Activated T-cell treated with anti-CD3 and anti-CD28 coated beads, Interleukin-2, amount 50 U/mL, for 4 hours (primary cell): ENCODE data around the gene SLC39A7. TPM values are rescaled to one million over a fixed set of nuclear protein-coding genes. Genes with fewer than 3 reads are reported as not detected.
A peak's percentile ranks its signal among the peaks of the same experiment; 100 is the strongest.

Experiments
- ATAC-seq, 2 donors: fragments of 200-7000 bp; cut with Tn5 transposase; one replicate each; pipeline ENCODE4 v1.10.0; 2021
- DNase-seq: peaks from one replicate; pipeline ENCODE4 v3.0.0-alpha.2; 2020
- H3K27me3 Mint-ChIP-seq: one replicate; pipeline ENCODE4 v1.8.0; 2021; ENCODE audit warnings: low read depth, mixed read lengths
- H3K36me3 Mint-ChIP-seq: one replicate; pipeline ENCODE4 v1.8.0; 2022; ENCODE audit warnings: mixed read lengths; ENCODE audit not compliant: insufficient read depth
- H3K4me1 Mint-ChIP-seq: one replicate; pipeline ENCODE4 v1.8.0; 2021; ENCODE audit warnings: low read depth, mixed read lengths
- H3K4me3 Mint-ChIP-seq: one replicate; pipeline ENCODE4 v1.8.0; 2021; ENCODE audit warnings: mild to moderate bottlenecking, moderate library complexity, mixed read lengths
- H3K9me3 Mint-ChIP-seq: one replicate; pipeline ENCODE4 v1.8.0; 2021; ENCODE audit warnings: mixed read lengths
- total RNA-seq, 3 donors: library from RNA; stranded (reverse); gene quantifications; one replicate each; pipeline ENCODE4 v1.2.1, GENCODE V29; 2021

Gene SLC39A7
- total RNA-seq, 3 donors from 2014 or later = 68.7 to 78.3 (median 72.1) TPM

DNA sequence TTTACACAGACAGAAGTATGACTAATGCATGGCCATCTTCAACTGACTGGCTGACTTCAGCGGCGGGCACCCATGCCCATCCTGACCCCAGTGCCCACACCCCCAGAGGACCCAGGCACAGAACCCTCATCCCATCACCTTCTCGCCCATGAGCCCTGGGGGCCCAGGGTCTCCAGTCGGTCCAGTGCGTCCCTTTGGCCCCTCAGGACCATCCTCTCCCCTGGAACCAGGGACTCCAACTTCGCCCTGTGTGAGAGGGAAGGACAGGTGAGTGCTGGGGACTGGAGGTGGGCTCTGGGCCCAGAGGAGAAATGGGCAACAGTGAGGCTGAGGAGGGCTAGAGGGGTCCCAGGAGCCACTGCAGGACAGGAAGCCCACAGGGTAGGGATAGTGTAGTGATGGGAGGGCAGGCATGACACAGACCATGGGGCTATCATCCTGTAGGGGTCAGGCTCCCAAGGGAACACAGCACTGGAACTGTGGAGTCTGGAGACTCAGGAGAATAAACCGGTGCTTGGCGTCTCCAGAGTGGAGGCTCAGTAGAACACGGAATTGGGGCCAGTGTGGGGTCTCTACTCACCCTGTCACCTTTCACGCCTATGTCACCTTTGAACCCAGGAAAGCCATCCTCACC lies 25.1 kb upstream of the SLC39A7 start:
- no peak for ATAC-seq

DNA sequence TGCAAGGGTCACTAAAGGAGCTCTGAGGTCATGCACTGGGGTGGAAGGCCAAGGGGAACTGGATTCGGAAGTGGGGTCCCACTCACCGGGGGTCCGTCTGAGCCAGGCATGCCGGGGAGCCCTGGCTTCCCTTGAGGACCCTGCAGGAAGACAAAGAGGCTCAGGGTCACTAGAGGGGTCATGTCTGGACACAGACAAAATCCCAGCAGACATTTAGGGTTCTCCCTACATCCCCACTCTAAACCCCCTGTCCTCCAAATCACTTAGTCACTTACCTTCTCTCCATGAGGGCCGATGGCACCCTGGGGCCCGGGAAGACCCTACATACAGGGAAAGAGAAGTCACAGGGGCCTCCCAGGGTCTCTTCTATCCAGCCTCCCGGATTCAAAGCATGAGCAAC lies 23.8 kb upstream of the SLC39A7 start:
- H3K4me1 Mint-ChIP-seq = no peaks in the 10 kb centered on the region
- DNase-seq (no peak), ATAC-seq (no peak)
- H3K27me3 Mint-ChIP-seq = peaks cover 10% of the 10 kb centered on the region
- no peaks in the 10 kb centered on the region for H3K36me3 Mint-ChIP-seq
- H3K9me3 Mint-ChIP-seq = no peaks in the 10 kb centered on the region
- H3K4me3 Mint-ChIP-seq = no peak overlapping the region

More for the DNA sequence above, 25.1 kb upstream of the SLC39A7 start:
- Mint-ChIP-seq H3K36me3 (no peaks in the 10 kb centered on the region), H3K4me3 (no peak overlapping the region), H3K9me3 (no peaks in the 10 kb centered on the region), H3K27me3 (peaks cover 11% of the 10 kb centered on the region), H3K4me1 (no peaks in the 10 kb centered on the region)
- no peak for DNase-seq

DNA sequence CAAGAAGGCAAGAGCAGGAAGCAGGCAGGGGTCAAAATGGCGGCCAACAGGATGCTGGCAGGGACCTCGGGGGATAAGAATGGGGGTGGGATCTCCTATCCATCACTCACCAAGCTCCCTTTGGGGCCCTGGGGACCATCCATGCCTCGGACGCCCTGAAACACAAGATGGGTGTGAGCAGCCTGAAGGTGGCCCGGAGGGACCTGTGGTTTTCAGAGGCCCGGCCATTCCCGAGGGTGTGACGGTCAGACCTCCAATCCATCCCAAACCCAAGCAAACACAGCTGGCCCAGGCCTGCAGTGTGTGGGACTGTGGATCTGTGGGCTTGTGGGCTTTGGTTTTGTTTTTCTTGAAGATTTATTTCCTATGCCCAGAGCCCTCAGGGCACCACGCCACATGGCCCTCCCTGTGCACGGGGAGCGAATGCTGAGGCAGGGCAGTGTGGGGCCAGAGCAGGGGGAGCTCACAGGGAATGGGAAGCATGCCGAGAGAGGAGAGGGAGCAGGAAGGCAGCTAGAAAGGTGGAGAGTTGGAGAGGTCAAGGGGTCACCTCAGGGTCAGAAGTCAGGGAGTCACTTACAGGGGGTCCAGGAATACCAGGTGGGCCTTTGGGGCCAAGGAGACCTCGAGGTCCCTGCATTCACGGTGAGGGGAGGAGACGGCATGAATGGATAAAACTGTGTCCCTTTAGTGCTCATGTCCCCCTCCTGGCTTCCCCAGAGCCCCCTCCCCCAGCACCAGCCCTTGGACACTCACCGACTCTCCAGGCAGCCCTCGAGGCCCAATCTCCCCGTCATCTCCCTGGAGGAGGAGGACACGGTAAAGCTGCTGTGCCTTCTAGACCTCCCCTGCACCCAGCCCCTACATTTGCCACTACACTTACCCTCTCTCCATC lies 22.9 kb upstream of the SLC39A7 start:
- peaks cover 3% of the 10 kb centered on the region for H3K9me3 Mint-ChIP-seq
- peaks cover 10% of the 10 kb centered on the region for H3K27me3 Mint-ChIP-seq
- no peak for ATAC-seq
- no peak for DNase-seq
- H3K4me3 Mint-ChIP-seq = no peak overlapping the region
- H3K36me3 Mint-ChIP-seq = peaks cover 3% of the 10 kb centered on the region
- peaks cover 3% of the 10 kb centered on the region for H3K4me1 Mint-ChIP-seq

DNA sequence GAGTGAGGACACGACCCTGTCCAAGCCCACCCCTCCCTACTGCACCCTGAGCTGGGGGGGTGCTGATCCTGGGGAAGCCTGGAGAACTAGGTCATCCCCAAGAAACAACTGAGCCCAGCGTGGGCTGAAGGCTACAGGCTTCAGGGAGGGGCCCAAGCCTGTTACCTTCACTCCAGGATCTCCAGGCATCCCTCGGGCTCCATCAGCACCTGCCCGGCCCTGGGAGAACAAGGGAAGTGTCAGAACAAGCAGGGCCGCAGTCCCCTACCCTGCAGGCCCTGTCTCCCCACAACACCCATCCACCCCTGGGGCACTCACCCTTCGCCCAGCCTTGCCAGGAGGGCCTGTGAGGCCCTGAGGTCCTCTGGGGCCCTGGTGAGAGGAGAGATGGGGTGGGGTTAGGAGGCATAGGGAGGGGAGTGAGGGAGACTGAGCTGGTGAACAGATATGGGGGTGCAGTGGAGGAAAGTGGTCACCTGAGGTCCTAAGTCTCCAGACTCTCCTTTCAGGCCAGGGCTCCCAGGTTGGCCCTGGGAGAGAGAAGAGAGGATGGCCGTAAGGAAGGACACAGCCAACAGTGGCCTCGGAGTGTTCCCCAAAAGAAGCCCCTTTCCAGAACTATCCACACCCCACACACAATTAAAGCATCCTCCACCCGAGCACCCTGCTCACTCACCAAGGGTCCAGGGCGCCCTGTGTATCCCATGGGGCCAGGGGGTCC lies 21.8 kb upstream of the SLC39A7 start:
- Mint-ChIP-seq H3K36me3 (peaks cover 13% of the 10 kb centered on the region), H3K4me1 (peaks cover 14% of the 10 kb centered on the region), H3K4me3 (no peak overlapping the region), H3K9me3 (peaks cover 14% of the 10 kb centered on the region), H3K27me3 (peaks cover 7% of the 10 kb centered on the region)
- ATAC-seq (no peak), DNase-seq (no peak)

DNA sequence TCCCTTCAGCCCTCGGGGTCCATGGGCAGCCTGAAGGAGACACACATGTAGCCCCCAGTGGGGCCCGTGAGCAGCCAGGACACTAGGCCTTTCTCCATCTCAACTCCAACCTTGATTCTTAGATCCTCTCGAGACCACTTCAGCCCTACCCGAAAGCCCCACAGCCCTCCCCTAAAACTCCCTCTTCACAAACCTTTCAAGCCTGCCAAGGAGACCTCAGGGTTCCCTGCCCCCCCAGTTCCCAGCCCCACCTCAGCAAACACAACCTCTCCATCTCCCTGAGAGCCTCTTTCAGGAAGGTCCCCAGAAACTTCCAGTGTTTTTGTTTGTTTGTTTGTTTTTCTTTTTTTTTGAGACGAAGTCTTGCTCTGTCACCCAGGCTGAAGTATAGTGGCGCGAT lies 19.5 kb upstream of the SLC39A7 start:
- Mint-ChIP-seq H3K4me3 (no peak overlapping the region), H3K36me3 (peaks cover 13% of the 10 kb centered on the region), H3K27me3 (peaks cover 4% of the 10 kb centered on the region), H3K9me3 (peaks cover 14% of the 10 kb centered on the region), H3K4me1 (peaks cover 24% of the 10 kb centered on the region)
- no peak for DNase-seq
- ATAC-seq = no peak

DNA sequence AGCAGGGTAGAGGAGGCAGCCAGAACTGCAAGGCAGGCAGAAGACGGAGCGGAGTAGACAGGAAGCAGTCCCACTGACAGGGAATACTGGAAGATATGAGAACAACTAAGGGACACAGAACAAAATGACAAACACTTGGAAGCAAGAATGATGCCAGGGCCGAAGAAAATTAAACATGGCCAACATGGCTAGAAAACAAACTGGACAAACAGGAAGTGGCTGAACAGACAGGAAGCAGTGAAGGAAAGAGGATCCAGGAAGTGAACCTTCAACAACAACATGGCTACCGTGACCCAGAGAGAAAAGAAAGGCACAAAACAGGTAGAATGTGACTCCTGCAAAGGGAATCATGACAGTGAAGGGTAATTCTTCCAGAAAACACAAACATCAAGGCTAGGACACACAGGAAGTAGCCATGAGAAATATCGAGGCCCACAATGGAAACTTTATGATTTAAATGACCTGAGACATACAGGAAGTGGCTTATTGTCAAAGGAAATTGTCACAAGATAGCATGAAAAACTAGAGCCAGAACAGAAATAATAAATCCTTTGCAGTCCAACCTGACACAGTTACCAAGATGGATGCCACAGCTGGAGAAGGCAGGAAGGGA lies 17.5 kb upstream of the SLC39A7 start:
- no peak for DNase-seq
- H3K27me3 Mint-ChIP-seq = peaks cover 8% of the 10 kb centered on the region

DNA sequence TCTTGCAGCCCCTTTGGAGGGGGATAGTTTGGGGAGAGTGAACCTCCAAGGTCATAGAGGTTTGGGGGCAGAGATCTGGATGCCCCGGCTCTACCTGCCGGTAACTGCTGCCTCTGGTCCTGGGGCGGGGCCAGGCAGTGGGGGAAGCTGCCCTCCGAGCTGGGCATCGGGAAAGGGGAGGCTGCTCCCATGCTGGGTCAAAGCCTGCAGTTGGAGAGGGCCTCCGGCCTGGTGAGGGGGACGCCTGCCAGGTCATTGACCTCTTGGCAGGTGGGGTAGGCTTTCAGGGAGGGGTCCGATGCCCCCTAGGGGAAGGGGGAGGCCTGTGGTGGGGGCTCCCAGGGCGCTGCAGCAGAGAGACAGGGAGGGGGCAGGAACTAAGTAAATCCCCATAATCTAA lies 15.5 kb upstream of the SLC39A7 start:
- Mint-ChIP-seq H3K36me3 (peaks cover 13% of the 10 kb centered on the region), H3K4me3 (no peak overlapping the region), H3K27me3 (peaks cover 19% of the 10 kb centered on the region), H3K9me3 (peaks cover 14% of the 10 kb centered on the region), H3K4me1 (peaks cover 24% of the 10 kb centered on the region)
- DNase-seq (no peak), ATAC-seq (no peak)

More for the DNA sequence above, 17.5 kb upstream of the SLC39A7 start:
- ATAC-seq = no peak
- peak overlapping the region; percentile 60 for H3K4me3 Mint-ChIP-seq
- peaks cover 13% of the 10 kb centered on the region for H3K36me3 Mint-ChIP-seq
- H3K9me3 Mint-ChIP-seq = peaks cover 14% of the 10 kb centered on the region
- peaks cover 24% of the 10 kb centered on the region for H3K4me1 Mint-ChIP-seq

DNA sequence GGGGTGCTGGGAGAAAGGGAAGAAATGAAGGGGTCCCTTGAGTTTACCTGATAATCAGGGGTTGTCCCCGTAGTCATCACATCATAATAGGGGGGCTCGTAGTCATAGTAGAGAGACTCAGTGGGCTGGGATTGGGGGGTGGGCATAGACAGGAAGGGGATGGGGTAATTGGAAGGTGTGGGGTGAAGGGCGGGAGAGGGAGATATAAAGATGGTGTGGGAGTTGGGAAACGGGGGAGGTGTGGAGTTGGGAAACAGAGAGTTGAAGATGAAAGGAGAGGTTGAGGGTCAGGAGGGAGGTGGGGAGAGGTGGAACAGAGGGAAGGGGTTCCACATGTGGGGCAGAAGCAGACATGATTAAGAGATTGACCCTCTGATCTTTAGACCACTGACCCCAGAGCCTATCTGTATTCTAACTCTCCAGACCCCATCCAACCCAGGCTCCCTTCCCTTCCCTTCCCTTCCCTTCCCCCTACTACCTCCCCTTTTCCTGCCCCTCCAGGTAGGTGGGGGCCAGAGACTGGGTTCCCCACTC lies 14.9 kb upstream of the SLC39A7 start:
- Mint-ChIP-seq H3K4me3 (no peak overlapping the region), H3K4me1 (peaks cover 24% of the 10 kb centered on the region), H3K27me3 (peaks cover 20% of the 10 kb centered on the region), H3K36me3 (peaks cover 13% of the 10 kb centered on the region), H3K9me3 (peaks cover 14% of the 10 kb centered on the region)
- no peak for DNase-seq
- ATAC-seq = no peak

DNA sequence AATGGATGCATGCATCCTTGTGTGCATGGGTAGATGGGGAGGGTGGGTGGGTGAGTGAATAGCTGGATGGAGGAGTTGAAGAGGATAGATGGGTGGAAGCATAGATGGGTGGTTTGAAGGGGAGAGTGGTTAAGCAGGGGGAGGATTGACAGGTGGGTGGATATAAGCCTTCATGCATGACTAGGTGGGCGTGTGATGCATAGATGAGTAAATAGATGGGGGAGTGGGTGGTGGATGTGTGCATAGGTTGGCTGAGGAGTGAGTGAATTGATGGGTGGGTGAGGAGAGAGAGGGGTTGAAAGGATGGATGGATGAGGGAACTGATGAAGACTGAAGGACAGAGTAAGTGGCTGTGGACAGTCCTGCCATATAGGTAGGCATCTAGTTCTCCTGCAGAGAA lies 12.9 kb upstream of the SLC39A7 start:
- Mint-ChIP-seq H3K27me3 (peaks cover 31% of the 10 kb centered on the region), H3K9me3 (peaks cover 10% of the 10 kb centered on the region), H3K4me1 (peaks cover 27% of the 10 kb centered on the region), H3K4me3 (no peak overlapping the region), H3K36me3 (peaks cover 10% of the 10 kb centered on the region)
- DNase-seq = no peak
- ATAC-seq = no peak

DNA sequence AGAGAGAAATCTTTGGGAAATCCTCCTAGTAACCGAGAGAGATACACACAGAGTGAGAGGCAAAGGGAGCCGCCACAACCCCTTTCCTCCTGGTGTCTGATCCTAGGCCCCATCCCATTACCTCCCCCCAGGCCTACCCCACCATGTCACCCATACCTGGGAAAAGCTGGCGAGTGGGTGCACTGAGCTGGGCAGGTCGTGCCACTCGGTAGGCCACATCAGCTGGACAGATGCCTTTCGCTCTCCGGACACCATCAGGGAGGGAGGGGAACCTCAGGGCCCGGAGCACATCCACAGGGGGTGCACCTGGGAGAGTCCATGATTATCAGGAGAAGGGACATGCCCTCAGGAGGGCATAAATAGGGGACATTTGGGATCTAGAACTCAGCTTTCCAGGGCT lies 11.5 kb upstream of the SLC39A7 start:
- H3K4me3 Mint-ChIP-seq = no peak overlapping the region
- no peaks in the 10 kb centered on the region for H3K9me3 Mint-ChIP-seq
- H3K4me1 Mint-ChIP-seq = peaks cover 23% of the 10 kb centered on the region
- peaks cover 33% of the 10 kb centered on the region for H3K27me3 Mint-ChIP-seq
- H3K36me3 Mint-ChIP-seq = peaks cover 4% of the 10 kb centered on the region
- ATAC-seq (no peak), DNase-seq (no peak)

DNA sequence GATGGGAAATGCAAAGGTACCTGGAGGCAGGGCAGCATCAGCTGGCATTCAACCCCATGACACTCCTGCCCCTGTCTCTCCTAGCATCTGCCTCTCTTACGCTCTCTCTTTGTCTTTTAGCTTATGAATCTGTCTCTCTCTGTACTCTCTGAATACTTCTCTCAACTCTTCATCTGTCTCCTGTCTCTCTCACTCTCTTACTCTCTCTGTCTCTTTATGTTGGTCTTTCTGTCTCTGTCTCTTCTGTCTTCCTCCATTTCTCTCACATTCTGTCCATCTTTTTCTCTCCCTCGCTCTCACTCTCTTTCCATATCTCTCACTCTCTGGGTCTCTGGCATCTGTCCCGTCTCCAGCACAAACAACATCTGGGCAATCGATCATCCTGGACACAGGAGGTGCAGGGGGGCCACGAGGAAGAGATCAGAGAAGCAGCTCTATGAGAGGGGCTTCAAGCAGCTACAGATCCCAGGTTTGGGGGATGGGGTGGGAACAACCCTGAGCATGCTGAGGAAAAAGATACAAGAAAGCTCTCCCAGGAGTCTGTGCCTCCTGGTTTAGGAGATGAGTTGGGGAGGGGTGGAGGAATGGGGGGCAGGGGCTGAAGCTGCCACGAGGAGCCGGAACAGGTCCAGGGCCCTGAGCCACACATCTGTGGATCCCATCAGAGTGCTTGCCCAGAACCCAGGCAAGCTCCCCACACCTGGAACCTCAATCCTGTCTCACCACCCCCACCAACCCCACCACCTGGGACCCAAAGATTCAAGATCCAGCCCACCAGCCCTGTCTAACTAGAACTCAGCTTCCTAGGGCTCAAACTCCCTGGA lies 10.8 kb upstream of the SLC39A7 start:
- Mint-ChIP-seq H3K9me3 (no peaks in the 10 kb centered on the region), H3K4me1 (peaks cover 16% of the 10 kb centered on the region), H3K4me3 (no peak overlapping the region), H3K27me3 (peaks cover 33% of the 10 kb centered on the region), H3K36me3 (peaks cover 9% of the 10 kb centered on the region)
- no peak for DNase-seq
- no peak for ATAC-seq

DNA sequence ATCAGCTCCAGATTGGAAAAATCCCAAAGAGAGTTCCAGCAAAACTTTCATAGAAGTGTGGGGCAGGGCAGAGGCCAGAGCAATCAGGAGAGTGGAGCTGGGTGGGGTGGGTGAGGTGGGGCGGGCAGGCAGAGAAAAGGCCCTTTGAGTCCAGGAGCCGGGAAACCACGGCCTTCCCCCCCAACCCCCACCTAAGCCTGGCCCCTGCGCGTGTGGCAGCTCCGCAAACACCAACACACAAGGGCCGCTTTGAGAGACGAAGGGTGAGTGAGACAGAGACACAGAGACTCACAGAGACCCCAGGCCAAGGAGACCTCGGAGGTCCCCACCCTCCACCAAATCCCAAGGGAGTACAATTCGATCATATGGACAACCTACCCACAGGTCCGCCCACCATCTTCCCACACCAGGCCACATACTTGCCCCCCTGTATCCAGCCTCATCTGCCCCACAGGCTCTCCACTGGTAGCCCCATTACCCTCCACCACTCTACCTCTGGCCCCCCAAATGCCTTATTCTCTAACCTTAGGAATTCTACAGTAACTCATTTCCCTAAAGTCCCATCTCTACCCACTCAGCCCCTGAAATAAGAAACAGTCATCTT lies 10.1 kb upstream of the SLC39A7 start:
- H3K36me3 Mint-ChIP-seq = peaks cover 13% of the 10 kb centered on the region
- ATAC-seq (no peak), DNase-seq (no peak)
- no peaks in the 10 kb centered on the region for H3K9me3 Mint-ChIP-seq
- H3K4me3 Mint-ChIP-seq = no peak overlapping the region
- H3K4me1 Mint-ChIP-seq = peaks cover 15% of the 10 kb centered on the region
- H3K27me3 Mint-ChIP-seq = peaks cover 33% of the 10 kb centered on the region
